Mucosa of rectum (tissue), 2 donors: Measurements from ENCODE around the gene B4GALT5.
A peak's percentile ranks its signal among the peaks of the same experiment; 100 is the strongest.

Experiments
- H3K27ac ChIP-seq, 2 donors: one replicate each; pipeline ENCODE4 v1.7.0; 2013; ENCODE audit warnings: inconsistent platforms in 2 of 2, low read depth in 2 of 2, low read length in 2 of 2
- H3K27me3 ChIP-seq, 2 donors: one replicate each; pipeline ENCODE4 v1.7.0; 2013; ENCODE audit warnings: low read length in 2 of 2; ENCODE audit not compliant: control insufficient read depth in 2 of 2, insufficient read depth in 2 of 2
- H3K36me3 ChIP-seq, 2 donors: one replicate each; pipeline ENCODE4 v1.7.0; 2013; ENCODE audit warnings: low read length in 2 of 2; ENCODE audit not compliant: control insufficient read depth in 2 of 2, insufficient read depth in 2 of 2
- H3K4me1 ChIP-seq, 2 donors: one replicate each; pipeline ENCODE4 v1.7.0; 2013; ENCODE audit warnings: low read length in 2 of 2, mild to moderate bottlenecking in 1 of 2; ENCODE audit not compliant: control insufficient read depth in 2 of 2, insufficient read depth in 2 of 2
- H3K4me3 ChIP-seq, 2 donors: one replicate each; pipeline ENCODE4 v1.7.0; 2013; ENCODE audit warnings: low read length in 2 of 2
- H3K9ac ChIP-seq, 2 donors: one replicate each; pipeline ENCODE4 v1.7.0; 2013; ENCODE audit warnings: low read length in 2 of 2, low read depth in 1 of 2, mild to moderate bottlenecking in 1 of 2
- H3K9me3 ChIP-seq, 2 donors: one replicate each; pipeline ENCODE4 v1.7.0; 2013; ENCODE audit warnings: low read length in 2 of 2; ENCODE audit not compliant: control insufficient read depth in 2 of 2
- donor health status: healthy.
- donor health status: Normal muscosa, but diverticular disease.

Gene B4GALT5

GRCh38 chr20:49587111-49587570 is 126.5 kb downstream of the B4GALT5 start:
- Histone ChIP-seq H3K36me3 (no peaks in the 10 kb centered on the region), H3K27ac (no peak overlapping the region), H3K4me1 (peaks cover 15 to 16% of the 10 kb centered on the region in 2 donors)

GRCh38 chr20:49585585-49586245 is 128.0 kb downstream of the B4GALT5 start:
- Histone ChIP-seq H3K4me1 (peaks cover 15 to 16% of the 10 kb centered on the region in 2 donors), H3K9ac (no peak overlapping the region), H3K27ac (no peak overlapping the region), H3K9me3 (peaks cover 0 to 3% of the 10 kb centered on the region in 2 donors), H3K27me3 (no peaks in the 10 kb centered on the region), H3K4me3 (no peak overlapping the region), H3K36me3 (no peaks in the 10 kb centered on the region)

More at GRCh38 chr20:49587111-49587570, 126.5 kb downstream of the B4GALT5 start:
- Histone ChIP-seq H3K27me3 (no peaks in the 10 kb centered on the region), H3K4me3 (no peak overlapping the region), H3K9ac (no peak overlapping the region), H3K9me3 (peaks cover 0 to 3% of the 10 kb centered on the region in 2 donors)

- Histone ChIP-seq H3K27ac (peak overlapping the region; percentile 48 to 63), H3K4me1 (peaks cover 15 to 16% of the 10 kb centered on the region in 2 donors), H3K9ac (no peak overlapping the region), H3K27me3 (no peaks in the 10 kb centered on the region), H3K4me3 (no peak overlapping the region), H3K9me3 (peaks cover 0 to 3% of the 10 kb centered on the region in 2 donors), H3K36me3 (no peaks in the 10 kb centered on the region)
Measured at GRCh38 chr20:49584418-49585382, 129.0 kb downstream of the B4GALT5 start.

- Histone ChIP-seq H3K9me3 (peaks cover 0 to 3% of the 10 kb centered on the region in 2 donors), H3K36me3 (no peaks in the 10 kb centered on the region), H3K27ac (peak overlapping the region; percentile 48 to 63), H3K9ac (no peak overlapping the region), H3K27me3 (peaks cover 0 to 1% of the 10 kb centered on the region in 2 donors), H3K4me1 (peaks cover 15 to 16% of the 10 kb centered on the region in 2 donors), H3K4me3 (no peak overlapping the region)
Measured at GRCh38 chr20:49583669-49584417, 129.8 kb downstream of the B4GALT5 start.

DNA sequence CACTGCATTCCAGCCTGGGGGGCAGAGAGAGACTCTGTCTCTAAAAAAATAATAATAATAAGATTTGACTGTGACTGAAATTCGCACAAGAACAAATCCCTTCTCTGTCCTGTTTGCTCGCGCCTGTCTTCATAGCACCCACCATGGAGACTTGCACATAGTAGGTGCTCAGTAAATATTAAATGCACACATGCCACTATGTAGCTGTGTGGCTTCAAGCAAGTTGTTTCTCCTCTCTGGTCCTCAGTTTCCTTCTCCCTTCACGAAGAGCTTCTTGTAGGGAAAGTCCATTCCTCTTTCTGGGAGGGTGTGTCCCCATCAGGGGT is 130.4 kb downstream of the B4GALT5 start:
- Histone ChIP-seq H3K36me3 (no peaks in the 10 kb centered on the region), H3K27me3 (peaks cover 0 to 1% of the 10 kb centered on the region in 2 donors), H3K27ac (no peak overlapping the region), H3K9me3 (peaks cover 0 to 3% of the 10 kb centered on the region in 2 donors), H3K9ac (no peak overlapping the region), H3K4me1 (peaks cover 15 to 16% of the 10 kb centered on the region in 2 donors), H3K4me3 (no peak overlapping the region)
